GM23338 (cell line): ENCODE results near the gene CMSS1. TPM values are rescaled to one million over a fixed set of nuclear protein-coding genes. Genes with fewer than 3 reads are reported as not detected.

Source experiments
- ATAC-seq: fragments of 200-7000 bp; cut with Tn5 transposase; 3 replicates; pipeline ENCODE4 v1.9.1; 2020
- DNase-seq: peaks from one replicate; pipeline ENCODE4 v3.0.0-alpha.2; 2015; ENCODE audit warnings: low spot score
- H2AFZ ChIP-seq: fragments of 200-600 bp; sonication (generic); 2 replicates; pipeline ENCODE4 v1.8.0; 2016; ENCODE audit warnings: antibody characterized with exemption, mild to moderate bottlenecking, moderate library complexity
- H3F3A ChIP-seq: fragments of 200-600 bp; sonication (generic); replicated peaks from 2 replicates; pipeline ENCODE4 v1.8.0; 2017; ENCODE audit warnings: antibody characterized with exemption, mixed run types, low read depth
- H3K27ac ChIP-seq: fragments of 200-600 bp; sonication (generic); 2 replicates; pipeline ENCODE4 v1.6.1; 2016; ENCODE audit warnings: low read depth
- H3K27me3 ChIP-seq: fragments of 200-600 bp; sonication (generic); 2 replicates; pipeline ENCODE4 v1.8.0; 2016; ENCODE audit warnings: mild to moderate bottlenecking, mixed run types, moderate library complexity; ENCODE audit not compliant: insufficient read depth
- H3K36me3 ChIP-seq: fragments of 200-600 bp; sonication (generic); 2 replicates; pipeline ENCODE4 v1.8.0; 2016; ENCODE audit warnings: mild to moderate bottlenecking; ENCODE audit not compliant: insufficient read depth
- H3K4me1 ChIP-seq: fragments of 200-600 bp; sonication (generic); 2 replicates; pipeline ENCODE4 v1.8.0; 2016; ENCODE audit warnings: mild to moderate bottlenecking, moderate library complexity; ENCODE audit not compliant: insufficient read depth
- H3K4me2 ChIP-seq: fragments of 200-600 bp; sonication (generic); 2 replicates; pipeline ENCODE4 v1.7.1; 2017; ENCODE audit warnings: mixed run types
- H3K4me3 ChIP-seq: fragments of 200-600 bp; sonication (generic); 2 replicates; pipeline ENCODE4 v1.6.1; 2016; ENCODE audit warnings: mixed run types
- H3K79me2 ChIP-seq: fragments of 200-600 bp; sonication (generic); replicated peaks from 2 replicates; pipeline ENCODE4 v1.8.0; 2017; ENCODE audit warnings: mild to moderate bottlenecking; ENCODE audit not compliant: insufficient read depth
- H3K9me2 ChIP-seq: fragments of 200-600 bp; sonication (generic); 2 replicates; pipeline ENCODE4 v1.8.0; 2017; ENCODE audit not compliant: insufficient read depth
- H4K20me1 ChIP-seq: fragments of 200-600 bp; sonication (generic); replicated peaks from 2 replicates; pipeline ENCODE4 v1.8.0; 2017; ENCODE audit warnings: mild to moderate bottlenecking; ENCODE audit not compliant: insufficient read depth
- H3K27ac Mint-ChIP-seq: 2 replicates; pipeline ENCODE4 v1.8.0; 2020; ENCODE audit warnings: inconsistent platforms, mild to moderate bottlenecking, moderate library complexity, mixed read lengths
- H3K27me3 Mint-ChIP-seq: 3 replicates; pipeline ENCODE4 v1.8.0; 2022; ENCODE audit warnings: low read depth, mild to moderate bottlenecking, moderate library complexity, mixed read lengths, inconsistent platforms; ENCODE audit not compliant: insufficient read depth, poor library complexity
- H3K36me3 Mint-ChIP-seq: 3 replicates; pipeline ENCODE4 v1.8.0; 2021; ENCODE audit warnings: low read depth, mild to moderate bottlenecking, inconsistent platforms, moderate library complexity, mixed read lengths
- H3K4me1 Mint-ChIP-seq: 3 replicates; pipeline ENCODE4 v1.8.0; 2020; ENCODE audit warnings: mild to moderate bottlenecking, inconsistent platforms, mixed read lengths
- H3K4me3 Mint-ChIP-seq: 3 replicates; pipeline ENCODE4 v1.8.0; 2021; ENCODE audit warnings: moderate library complexity, mild to moderate bottlenecking, inconsistent platforms, mixed read lengths
- H3K9me3 Mint-ChIP-seq: 3 replicates; pipeline ENCODE4 v1.8.0; 2020; ENCODE audit warnings: moderate library complexity, mild to moderate bottlenecking, inconsistent platforms, mixed read lengths
- CREB1 ChIP-seq: fragments of 250-450 bp; sonication (Bioruptor Pico); IDR thresholded peaks from 2 replicates; pipeline ENCODE4 v1.5.0; 2020; ENCODE audit warnings: low read depth, mild to moderate bottlenecking, moderate library complexity
- CTCF ChIP-seq, 2 experiments: fragments of 200-600 bp in 1 of 2; sonication (generic) in 1 of 2; conservative IDR thresholded peaks; 2 replicates each; pipeline versions ENCODE4 v1.5.1 to v1.6.1; 2016 to 2017; ENCODE audit warnings: antibody characterized with exemption in 2 of 2, low read depth in 2 of 2, mild to moderate bottlenecking in 2 of 2, moderate library complexity in 1 of 2
- ETS1 ChIP-seq: IDR thresholded peaks from 2 replicates; pipeline ENCODE4 v1.6.1; 2016; ENCODE audit warnings: antibody characterized with exemption
- EZH2 ChIP-seq: fragments of 200-600 bp; sonication (generic); IDR thresholded peaks from one replicate; pipeline ENCODE4 v1.8.0; 2017; ENCODE audit warnings: antibody characterized with exemption, mild to moderate bottlenecking, low read depth; ENCODE audit not compliant: unreplicated experiment
- EZH2phosphoT487 ChIP-seq: fragments of 200-600 bp; sonication (generic); IDR thresholded peaks from one replicate; pipeline ENCODE4 v1.8.1; 2018; ENCODE audit warnings: antibody characterized with exemption; ENCODE audit not compliant: unreplicated experiment
- JUNB ChIP-seq: IDR thresholded peaks from one replicate; pipeline ENCODE4 v1.6.1; 2016; ENCODE audit warnings: antibody characterized with exemption; ENCODE audit not compliant: unreplicated experiment
- NANOG ChIP-seq: IDR thresholded peaks from 2 replicates; pipeline ENCODE4 v1.6.1; 2016; ENCODE audit warnings: antibody characterized with exemption, borderline replicate concordance
- POLR2AphosphoS5 ChIP-seq: IDR thresholded peaks from 2 replicates; pipeline ENCODE4 v1.6.1; 2016; ENCODE audit warnings: antibody characterized with exemption, low read depth
- REST ChIP-seq: IDR thresholded peaks from one replicate; pipeline ENCODE4 v1.6.1; 2018; ENCODE audit warnings: antibody characterized with exemption; ENCODE audit not compliant: unreplicated experiment
- STAT1 ChIP-seq: IDR thresholded peaks from one replicate; pipeline ENCODE4 v1.6.1; 2016; ENCODE audit warnings: antibody characterized with exemption; ENCODE audit not compliant: unreplicated experiment
- ZNF114 ChIP-seq: fragments of 250-450 bp; sonication (Bioruptor Pico); IDR thresholded peaks from 2 replicates; pipeline ENCODE4 v1.5.0; 2020; ENCODE audit warnings: mild to moderate bottlenecking, moderate library complexity
- ZNF331 ChIP-seq: fragments of 250-450 bp; sonication (Bioruptor Pico); IDR thresholded peaks from 2 replicates; pipeline ENCODE4 v1.5.0; 2020; ENCODE audit warnings: low read depth, mild to moderate bottlenecking, moderate library complexity
- ZNF462 ChIP-seq: fragments of 250-450 bp; sonication (Bioruptor Pico); IDR thresholded peaks from 2 replicates; pipeline ENCODE4 v1.5.0; 2020; ENCODE audit warnings: mild to moderate bottlenecking, moderate library complexity
- polyA plus RNA-seq: library from polyadenylated mRNA; unstranded; fragments of >200 nt; fragmentation: Nextera tagmentation; extraction: Ambion mirVana; gene quantifications from 2 replicates; pipeline ENCODE4 v1.2.1, GENCODE V29; 2016
- total RNA-seq: library from RNA; depleted of rRNA; stranded (reverse); fragments of >200 nt; shearing (Covaris generic); gene quantifications from 2 replicates; pipeline ENCODE4 v1.2.3, GENCODE V29; 2014

CMSS1 gene
- total and polyA plus RNA-seq, 2 experiments from 2014 or later, result 39.4 to 187 TPM

- Mint-ChIP-seq H3K27ac (no peak overlapping the region; the same call in 1 of the 2 replicates), H3K36me3 (no peaks in the 10 kb centered on the region), H3K9me3 (no peaks in the 10 kb centered on the region), H3K4me3 (no peak overlapping the region), H3K4me1 (peaks cover 32% of the 10 kb centered on the region), H3K27me3 (no peaks in the 10 kb centered on the region)
- DNase-seq (no peak), ATAC-seq (no peak)
- H4K20me1 ChIP-seq, result no peaks in the 10 kb centered on the region
- H3K79me2 ChIP-seq, result no peaks in the 10 kb centered on the region
- H3K27ac ChIP-seq, result no peak overlapping the region
- no peak overlapping the region for H2AFZ ChIP-seq
- TF ChIP-seq POLR2AphosphoS5 (no peak), ETS1 (no peak), REST (no peak), CTCF (conservative IDR thresholded peaks at IDR 0.05; ENCODE audit: low read depth in 2 of 2) (no peak), EZH2phosphoT487 (no peak), EZH2 (no peak), ZNF462 (CRISPR knock-in tag) (no peak), CREB1 (no peak), STAT1 (no peak), ZNF114 (no peak), ZNF331 (CRISPR knock-in tag) (no peak), NANOG (no peak), JUNB (no peak)
- H3K4me2 ChIP-seq, result no peak overlapping the region
- H3K27me3 ChIP-seq, result no peaks in the 10 kb centered on the region
- peaks cover 20% of the 10 kb centered on the region for H3K4me1 ChIP-seq
- no peak overlapping the region for H3K4me3 ChIP-seq
- no peaks in the 10 kb centered on the region; the same call in 1 of the 2 replicates for H3K9me2 ChIP-seq
- no peaks in the 10 kb centered on the region for H3K36me3 ChIP-seq
- no peaks in the 10 kb centered on the region; the same call in 1 of the 2 replicates for H3F3A ChIP-seq
Measured at GRCh38 chr3:100075196-100075595, 257.5 kb downstream of the CMSS1 start.
